Hepatocyte (in vitro differentiated cells): ENCODE results near the gene GNAT2.

Experiments
- CTCF ChIP-seq: fragments of 200-600 bp; sonication (generic); IDR thresholded peaks from 2 replicates; pipeline ENCODE4 v1.5.1; 2016; ENCODE audit warnings: antibody characterized with exemption, mild to moderate bottlenecking; ENCODE audit not compliant: poor library complexity
- EZH2phosphoT487 ChIP-seq: fragments of 200-600 bp; sonication (generic); IDR thresholded peaks from one replicate; pipeline ENCODE4 v1.6.1; 2018; ENCODE audit warnings: antibody characterized with exemption, mild to moderate bottlenecking, low read depth, moderate library complexity; ENCODE audit not compliant: unreplicated experiment, severe bottlenecking

- no peak for TF ChIP-seq CTCF
- no peak for TF ChIP-seq EZH2phosphoT487
Observed at GRCh38 chr1:109657970-109658369, 38.6 kb upstream of the GNAT2 start.
